Sigmoid colon (tissue), 4 donors: ENCODE data around the gene RBFOX1.

Experiments used
- CTCF ChIP-seq, 4 experiments: fragments of 450-650 bp in 3 of 4; fragments of 200-600 bp in 1 of 4; IDR thresholded peaks; one replicate each; pipeline ENCODE4 v1.5.1; 2016 to 2019; ENCODE audit warnings: antibody characterized with exemption in 4 of 4, mild to moderate bottlenecking in 3 of 4, moderate library complexity in 2 of 4
- EP300 ChIP-seq, 4 donors: sonication (generic); formaldehyde crosslinking; IDR thresholded peaks; one replicate each; pipeline ENCODE4 v1.6.1; 2017; ENCODE audit warnings: antibody characterized with exemption in 4 of 4
- POLR2A ChIP-seq, 2 donors: fragments of 450-650 bp; IDR thresholded peaks; one replicate each; pipeline ENCODE4 v1.6.1; 2016; ENCODE audit warnings: antibody characterized with exemption in 2 of 2, mild to moderate bottlenecking in 2 of 2, moderate library complexity in 2 of 2

GRCh38 chr16:7614021-7614795 is 281.6 kb downstream of the RBFOX1 start:
- TF ChIP-seq CTCF (IDR thresholded peaks at IDR 0.05), result no peak
- no peak for TF ChIP-seq POLR2A (IDR thresholded peaks at IDR 0.05)
- no peak for TF ChIP-seq EP300 (IDR thresholded peaks at IDR 0.05)
